Left ventricle myocardium inferior (tissue), 1 donor: Measurements from ENCODE around the gene HDAC4. TPM values are rescaled to one million over a fixed set of nuclear protein-coding genes. Genes with fewer than 3 reads are reported as not detected.

Experiments
- DNase-seq: peaks from one replicate; pipeline ENCODE4 v3.0.0-alpha.2; 2020
- H3K27ac ChIP-seq: fragments of 200-600 bp; replicated peaks from 2 replicates; pipeline ENCODE4 v1.8.0; 2021
- H3K27me3 ChIP-seq: fragments of 200-600 bp; 2 replicates; pipeline ENCODE4 v1.8.0; 2021; ENCODE audit warnings: low read depth
- H3K36me3 ChIP-seq: fragments of 200-600 bp; 2 replicates; pipeline ENCODE4 v1.8.0; 2021
- H3K4me1 ChIP-seq: fragments of 200-600 bp; 2 replicates; pipeline ENCODE4 v1.8.0; 2021
- H3K4me3 ChIP-seq: fragments of 200-600 bp; 2 replicates; pipeline ENCODE4 v1.8.0; 2021; ENCODE audit warnings: mild to moderate bottlenecking, moderate library complexity
- H3K9me3 ChIP-seq: fragments of 200-600 bp; replicated peaks from 2 replicates; pipeline ENCODE4 v1.8.0; 2021
- intact Hi-C: fragments of 100-400 bp; cut with micrococcal nuclease; formaldehyde crosslinking; loops from one replicate; pipeline ENCODE4 v1.11.0; 2022
- total RNA-seq: library from RNA; stranded (reverse); fragmentation: NEBNext Ultra II Directional; extraction: Animal tissue kit (Norgen Biotek cat#: 25700); gene quantifications from one replicate; pipeline ENCODE4 v1.2.1, GENCODE V29; 2021
- TF ChIP-seq, protein P1 (sequence below): fragments of 200-600 bp; IDR thresholded peaks from 2 replicates; pipeline ENCODE4 v1.8.0; 2021; ENCODE audit warnings: antibody characterized with exemption, mild to moderate bottlenecking, borderline replicate concordance
- donor health status: DM: no; HTN: yes; CAD: no; lungs with severe emphysema.

The HDAC4 gene
- total RNA-seq, 1 donor from 2014 or later: 23.9 TPM

GRCh38 chr2:239259603-239260298 lies 141.1 kb downstream of the HDAC4 start:
- intact Hi-C loops: no loop called here
- no peak for DNase-seq
- no peaks in the 10 kb centered on the region for H3K36me3 ChIP-seq

GRCh38 chr2:239259173-239259572 lies 141.6 kb downstream of the HDAC4 start:
- intact Hi-C loops: no loop called here

More at GRCh38 chr2:239259603-239260298, 141.1 kb downstream of the HDAC4 start:
- Histone ChIP-seq H3K27me3 (no peaks in the 10 kb centered on the region), H3K4me3 (no peak overlapping the region), H3K9me3 (peaks cover 14% of the 10 kb centered on the region), H3K4me1 (peaks cover 77% of the 10 kb centered on the region), H3K27ac (peak overlapping the region; percentile 24)
- TF ChIP-seq, protein P1, sequence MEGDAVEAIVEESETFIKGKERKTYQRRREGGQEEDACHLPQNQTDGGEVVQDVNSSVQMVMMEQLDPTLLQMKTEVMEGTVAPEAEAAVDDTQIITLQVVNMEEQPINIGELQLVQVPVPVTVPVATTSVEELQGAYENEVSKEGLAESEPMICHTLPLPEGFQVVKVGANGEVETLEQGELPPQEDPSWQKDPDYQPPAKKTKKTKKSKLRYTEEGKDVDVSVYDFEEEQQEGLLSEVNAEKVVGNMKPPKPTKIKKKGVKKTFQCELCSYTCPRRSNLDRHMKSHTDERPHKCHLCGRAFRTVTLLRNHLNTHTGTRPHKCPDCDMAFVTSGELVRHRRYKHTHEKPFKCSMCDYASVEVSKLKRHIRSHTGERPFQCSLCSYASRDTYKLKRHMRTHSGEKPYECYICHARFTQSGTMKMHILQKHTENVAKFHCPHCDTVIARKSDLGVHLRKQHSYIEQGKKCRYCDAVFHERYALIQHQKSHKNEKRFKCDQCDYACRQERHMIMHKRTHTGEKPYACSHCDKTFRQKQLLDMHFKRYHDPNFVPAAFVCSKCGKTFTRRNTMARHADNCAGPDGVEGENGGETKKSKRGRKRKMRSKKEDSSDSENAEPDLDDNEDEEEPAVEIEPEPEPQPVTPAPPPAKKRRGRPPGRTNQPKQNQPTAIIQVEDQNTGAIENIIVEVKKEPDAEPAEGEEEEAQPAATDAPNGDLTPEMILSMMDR: no peak

DNA sequence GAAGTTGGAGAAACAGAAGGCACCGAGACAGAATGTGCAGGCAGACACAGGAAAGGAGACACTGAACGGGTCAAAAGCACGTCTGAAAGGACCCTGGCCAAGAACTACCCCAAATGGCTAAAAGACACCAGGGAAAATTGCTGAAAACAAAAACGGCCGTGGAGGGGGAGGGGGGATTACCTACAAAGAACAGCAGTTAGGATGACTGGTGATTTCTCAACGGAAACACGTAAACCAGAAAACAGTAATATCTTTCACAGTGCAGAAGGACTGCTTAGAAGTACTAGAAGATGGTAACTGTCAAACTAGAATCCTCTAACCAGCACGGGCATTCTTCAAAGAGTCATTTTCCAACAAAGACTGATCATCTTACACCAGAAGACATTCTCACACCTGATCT lies 142.6 kb downstream of the HDAC4 start:
- Histone ChIP-seq H3K27me3 (no peaks in the 10 kb centered on the region), H3K4me1 (peaks cover 76% of the 10 kb centered on the region), H3K9me3 (peaks cover 14% of the 10 kb centered on the region), H3K36me3 (no peaks in the 10 kb centered on the region), H3K27ac (no peak overlapping the region), H3K4me3 (no peak overlapping the region)
- no peak for DNase-seq
- intact Hi-C loops: no loop called here
- TF ChIP-seq, protein P1: no peak

More at GRCh38 chr2:239259173-239259572, 141.6 kb downstream of the HDAC4 start:
- peaks cover 76% of the 10 kb centered on the region for H3K4me1 ChIP-seq
- TF ChIP-seq, protein P1: no peak
- H3K9me3 ChIP-seq: peaks cover 14% of the 10 kb centered on the region
- H3K36me3 ChIP-seq: no peaks in the 10 kb centered on the region
- DNase-seq: no peak
- peak overlapping the region; percentile 24 for H3K27ac ChIP-seq
- no peaks in the 10 kb centered on the region for H3K27me3 ChIP-seq
- H3K4me3 ChIP-seq: no peak overlapping the region

GRCh38 chr2:239257511-239257937 lies 143.3 kb downstream of the HDAC4 start:
- peaks cover 76% of the 10 kb centered on the region for H3K4me1 ChIP-seq
- no peak for DNase-seq
- TF ChIP-seq, protein P1: no peak

GRCh38 chr2:239256350-239256743 lies 144.5 kb downstream of the HDAC4 start:
- no peak for DNase-seq
- TF ChIP-seq, protein P1: no peak
- H3K9me3 ChIP-seq: peaks cover 14% of the 10 kb centered on the region
- no peak overlapping the region for H3K4me3 ChIP-seq
- H3K27ac ChIP-seq: no peak overlapping the region
- H3K27me3 ChIP-seq: no peaks in the 10 kb centered on the region
- intact Hi-C loops: no loop called here
- peaks cover 75% of the 10 kb centered on the region for H3K4me1 ChIP-seq
- H3K36me3 ChIP-seq: no peaks in the 10 kb centered on the region

More at GRCh38 chr2:239257511-239257937, 143.3 kb downstream of the HDAC4 start:
- intact Hi-C loops: no loop called here
- Histone ChIP-seq H3K27me3 (no peaks in the 10 kb centered on the region), H3K36me3 (no peaks in the 10 kb centered on the region), H3K4me3 (no peak overlapping the region), H3K9me3 (peaks cover 14% of the 10 kb centered on the region), H3K27ac (peak overlapping the region; percentile 42)
